Astrocyte of the cerebellum (primary cell): ENCODE results near the gene CRIP3.
"Not testable (repeated sequence)": the region's sequence is repeated elsewhere in the genome, so short reads cannot be mapped to it uniquely, and the experiment has no call there.

Source experiments
- DNase-seq: peaks from one replicate; pipeline ENCODE4 v3.0.0-alpha.2; 2011; ENCODE audit warnings: low read depth
- H3K4me3 ChIP-seq: 2 replicates; pipeline ENCODE4 v1.5.1; 2011; ENCODE audit warnings: mild to moderate bottlenecking, low read depth, low read length, moderate library complexity
- CTCF ChIP-seq: IDR thresholded peaks from 2 replicates; pipeline ENCODE4 v1.5.1; 2012; ENCODE audit warnings: low read length, low read depth, moderate library complexity, mild to moderate bottlenecking; ENCODE audit errors: missing control alignments
- in situ Hi-C: cut with HindIII; loops from 2 replicates; pipeline ENCODE4 v1.10.0; 2017; ENCODE audit warnings: low sequenced_read_pairs

The CRIP3 gene

DNA sequence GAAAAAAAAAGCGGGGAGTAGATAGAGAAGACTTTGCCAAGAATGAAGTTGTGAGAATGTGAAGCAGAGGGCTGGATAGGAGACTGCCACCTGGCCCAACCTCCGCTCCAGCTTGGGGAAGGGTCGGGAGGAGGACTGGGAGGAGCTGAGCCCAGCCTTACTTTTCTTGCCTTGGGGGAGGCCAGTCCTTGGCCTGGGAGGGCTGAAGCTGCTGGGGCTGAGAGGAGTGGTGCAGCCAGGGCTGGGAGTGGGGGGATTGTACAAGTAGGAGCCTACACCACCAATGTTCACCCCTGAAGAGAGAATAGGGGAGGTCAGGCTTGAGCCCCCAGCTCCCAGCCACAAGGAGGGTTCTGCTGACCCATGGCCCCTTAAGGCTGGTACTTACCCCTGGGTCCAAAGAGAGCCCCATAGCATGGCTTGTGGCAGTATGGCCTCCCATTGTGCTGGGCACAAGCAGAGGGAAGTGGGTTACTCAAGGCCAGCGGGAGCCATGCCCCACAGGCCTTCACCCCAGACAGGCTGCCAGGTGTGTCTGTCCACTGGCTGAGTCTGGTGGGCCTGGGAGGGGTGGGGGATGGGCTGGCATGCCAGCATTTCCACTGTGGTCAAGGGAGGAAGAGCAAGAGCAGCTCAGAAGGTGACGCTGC, 1.1 kb downstream of the CRIP3 start:
- DNase-seq = no peak
- in situ Hi-C loops = no loop called here
- no peak overlapping the region for H3K4me3 ChIP-seq
- TF ChIP-seq CTCF = no peak

- no peak overlapping the region for H3K4me3 ChIP-seq
- in situ Hi-C loops = no loop called here
- no peak for DNase-seq
- no peak for TF ChIP-seq CTCF
These were observed 2.5 kb downstream of the CRIP3 start for GRCh38 chr6:43306086-43306485.

GRCh38 chr6:43304882-43305281, 3.7 kb downstream of the CRIP3 start:
- no peak for DNase-seq
- TF ChIP-seq CTCF = no peak
- in situ Hi-C loops = loop anchor here (5.0 kb wide), 1 partner anchor 108 kb away; no protein-coding TSS in a partner anchor
- H3K4me3 ChIP-seq = no peak overlapping the region

GRCh38 chr6:43304361-43304760, 4.3 kb downstream of the CRIP3 start:
- in situ Hi-C loops = loop anchor here (5.0 kb wide), 1 partner anchor 107 kb away; no protein-coding TSS in a partner anchor
- DNase-seq = no peak
- no peak overlapping the region for H3K4me3 ChIP-seq
- no peak for TF ChIP-seq CTCF

DNA sequence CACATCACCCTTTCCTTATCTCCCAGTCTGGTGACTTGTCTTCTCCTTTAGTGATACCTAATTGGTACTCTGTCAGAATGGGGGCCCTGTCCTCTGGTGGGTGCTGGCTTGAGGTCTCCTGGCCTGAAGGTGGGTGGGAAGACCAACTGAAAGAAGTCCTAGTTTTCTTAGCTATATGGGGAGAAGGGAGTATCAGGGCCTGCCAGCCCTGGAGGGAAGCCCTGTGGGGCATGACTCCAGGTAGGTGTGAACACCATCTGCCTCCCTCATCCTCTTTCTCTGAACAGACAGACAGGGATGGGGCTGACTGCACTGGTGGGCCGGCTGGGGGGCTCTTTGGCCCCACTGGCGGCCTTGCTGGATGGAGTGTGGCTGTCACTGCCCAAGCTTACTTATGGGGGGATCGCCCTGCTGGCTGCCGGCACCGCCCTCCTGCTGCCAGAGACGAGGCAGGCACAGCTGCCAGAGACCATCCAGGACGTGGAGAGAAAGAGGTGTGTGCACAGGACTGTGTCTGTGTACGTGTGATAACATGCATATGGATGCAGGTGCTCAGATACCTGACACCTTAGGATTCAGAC, 4.8 kb downstream of the CRIP3 start:
- no peak overlapping the region for H3K4me3 ChIP-seq
- in situ Hi-C loops = loop anchor here (5.0 kb wide), 1 partner anchor 107 kb away; no protein-coding TSS in a partner anchor
- no peak for TF ChIP-seq CTCF
- no peak for DNase-seq

DNA sequence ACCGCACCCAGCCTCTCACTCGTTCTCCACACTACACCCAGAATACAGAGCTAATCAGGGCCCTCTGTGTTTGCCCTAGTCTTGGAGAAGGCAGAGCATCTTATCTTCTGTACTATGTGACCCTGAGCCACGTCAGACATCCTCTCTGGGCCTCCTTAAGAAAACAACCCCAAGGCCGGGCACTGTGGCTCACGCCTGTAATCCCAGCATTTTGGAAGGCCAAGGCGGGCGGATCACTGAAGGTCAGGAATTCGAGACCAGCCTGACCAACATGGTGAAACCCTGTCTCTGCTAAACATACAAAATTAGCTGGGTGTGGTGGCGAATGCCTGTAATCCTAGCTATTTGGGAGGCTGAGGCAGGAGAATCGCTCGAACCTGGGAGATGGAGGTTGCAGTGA, 5.6 kb downstream of the CRIP3 start:
- in situ Hi-C loops = loop anchor here (5.0 kb wide), 1 partner anchor 106 kb away; no protein-coding TSS in a partner anchor
- not testable (repeated sequence) for H3K4me3 ChIP-seq, DNase-seq

DNA sequence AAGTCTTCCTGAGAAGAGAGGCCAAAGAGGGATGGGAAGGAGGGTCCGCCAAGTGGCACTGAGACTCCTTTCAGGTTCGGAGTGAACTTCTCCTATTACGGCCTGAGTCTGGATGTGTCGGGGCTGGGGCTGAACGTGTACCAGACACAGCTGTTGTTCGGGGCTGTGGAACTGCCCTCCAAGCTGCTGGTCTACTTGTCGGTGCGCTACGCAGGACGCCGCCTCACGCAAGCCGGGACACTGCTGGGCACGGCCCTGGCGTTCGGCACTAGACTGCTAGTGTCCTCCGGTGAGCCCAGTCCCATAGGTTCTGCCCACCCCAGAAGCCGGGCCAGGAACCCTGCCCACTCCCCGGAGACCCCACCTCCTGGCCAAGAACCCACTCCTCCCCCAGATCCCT, 6.5 kb downstream of the CRIP3 start:
- in situ Hi-C loops = loop anchor here (5.0 kb wide), 1 partner anchor 105 kb away; no protein-coding TSS in a partner anchor
- no peak for TF ChIP-seq CTCF
- H3K4me3 ChIP-seq = no peak overlapping the region
- no peak for DNase-seq
